ENCODE results near the gene SLCO3A1.

The SLCO3A1 gene

GRCh38 chr15:92011611-92012367 lies 158.3 kb downstream of the SLCO3A1 start:
- peak in 1 of 2 experiments; percentile 18 for DNase-seq

GRCh38 chr15:92012368-92012629 lies 158.8 kb downstream of the SLCO3A1 start:
- DNase-seq: peak in 1 of 2 experiments; percentile 9

- no peak for DNase-seq
These were observed 159.4 kb downstream of the SLCO3A1 start for GRCh38 chr15:92012881-92013280.

GRCh38 chr15:92014281-92015030 lies 160.9 kb downstream of the SLCO3A1 start:
- DNase-seq: no peak

GRCh38 chr15:92017882-92018534 lies 164.5 kb downstream of the SLCO3A1 start:
- DNase-seq: no peak

- DNase-seq: no peak
These were observed 165.2 kb downstream of the SLCO3A1 start for GRCh38 chr15:92018535-92019239.

- no peak for DNase-seq
These were observed 166.2 kb downstream of the SLCO3A1 start for GRCh38 chr15:92019706-92020105.

GRCh38 chr15:92020207-92020606 lies 166.7 kb downstream of the SLCO3A1 start:
- no peak for DNase-seq

GRCh38 chr15:92020804-92021203 lies 167.3 kb downstream of the SLCO3A1 start:
- DNase-seq: no peak

- no peak for DNase-seq
These were observed 168.3 kb downstream of the SLCO3A1 start for GRCh38 chr15:92021792-92022191.

- DNase-seq: no peak
These were observed 170.5 kb downstream of the SLCO3A1 start for GRCh38 chr15:92023965-92024364.

- DNase-seq: no peak
These were observed 172.3 kb downstream of the SLCO3A1 start for GRCh38 chr15:92025706-92026270.

GRCh38 chr15:92028389-92028724 lies 174.8 kb downstream of the SLCO3A1 start:
- no peak for DNase-seq

GRCh38 chr15:92029767-92030166 lies 176.3 kb downstream of the SLCO3A1 start:
- no peak for DNase-seq

- DNase-seq: no peak
These were observed 179.8 kb downstream of the SLCO3A1 start for GRCh38 chr15:92033314-92033713.

GRCh38 chr15:92033723-92034122 lies 180.2 kb downstream of the SLCO3A1 start:
- DNase-seq: no peak

- no peak for DNase-seq
These were observed 180.7 kb downstream of the SLCO3A1 start for GRCh38 chr15:92034227-92034626.

- no peak for DNase-seq
These were observed 182.0 kb downstream of the SLCO3A1 start for GRCh38 chr15:92035551-92035950.

GRCh38 chr15:92035961-92036360 lies 182.5 kb downstream of the SLCO3A1 start:
- no peak for DNase-seq

- DNase-seq: no peak
These were observed 184.0 kb downstream of the SLCO3A1 start for GRCh38 chr15:92037491-92037890.

GRCh38 chr15:92040350-92040749 lies 186.8 kb downstream of the SLCO3A1 start:
- no peak for DNase-seq

GRCh38 chr15:92041371-92041770 lies 187.9 kb downstream of the SLCO3A1 start:
- DNase-seq: no peak

GRCh38 chr15:92043283-92043682 lies 189.8 kb downstream of the SLCO3A1 start:
- DNase-seq: no peak

Measured in stimulated activated CD4-positive, alpha-beta T cell treated with anti-CD3 and anti-CD28 coated beads, Interleukin-4, amount 100 ng/mL, for 4 hours (primary cell).